Left renal cortex interstitium (tissue), 4 donors: ENCODE data around the gene STMND1. TPM values are rescaled to one million over a fixed set of nuclear protein-coding genes. Genes with fewer than 3 reads are reported as not detected.

Experiments used
- DNase-seq, 4 donors: peaks; one replicate each; pipeline ENCODE4 v3.0.0-alpha.2; 2013; ENCODE audit warnings: low read depth in 4 of 4, low spot score in 2 of 4, missing footprints in 1 of 4
- polyA plus RNA-seq, 4 donors: library from polyadenylated mRNA; unstranded; fragments of 120-200 nt; gene quantifications; one replicate each; pipeline ENCODE4 v1.2.1, GENCODE V29; 2013; ENCODE audit not compliant: insufficient read length in 4 of 4

STMND1 gene
- polyA plus RNA-seq, 4 donors = 0.16 to 0.71 (median 0.26) TPM

DNA sequence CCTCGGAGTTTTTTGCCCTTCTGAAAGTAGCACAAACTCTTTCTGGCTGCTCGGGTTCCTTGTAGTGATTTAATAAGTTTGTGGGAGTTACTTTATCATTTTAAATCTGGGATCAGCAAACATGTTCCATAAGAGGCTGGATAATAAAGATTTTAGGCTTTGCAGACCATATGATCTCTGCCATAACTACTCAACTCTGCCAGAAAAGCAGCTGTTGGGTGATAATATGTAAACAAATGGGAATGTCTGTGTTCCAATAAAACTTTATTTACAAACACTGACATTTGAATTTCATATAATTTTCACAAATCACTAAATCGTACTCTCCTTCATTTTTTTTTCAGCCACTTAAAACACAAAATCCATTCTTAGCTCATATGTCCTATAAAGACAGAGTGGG, 3.9 kb upstream of the STMND1 start:
- DNase-seq = no peak

GRCh38 chr6:17098538-17098937, 3.3 kb upstream of the STMND1 start:
- DNase-seq = no peak

GRCh38 chr6:17099401-17100059, 2.3 kb upstream of the STMND1 start:
- no peak for DNase-seq

DNA sequence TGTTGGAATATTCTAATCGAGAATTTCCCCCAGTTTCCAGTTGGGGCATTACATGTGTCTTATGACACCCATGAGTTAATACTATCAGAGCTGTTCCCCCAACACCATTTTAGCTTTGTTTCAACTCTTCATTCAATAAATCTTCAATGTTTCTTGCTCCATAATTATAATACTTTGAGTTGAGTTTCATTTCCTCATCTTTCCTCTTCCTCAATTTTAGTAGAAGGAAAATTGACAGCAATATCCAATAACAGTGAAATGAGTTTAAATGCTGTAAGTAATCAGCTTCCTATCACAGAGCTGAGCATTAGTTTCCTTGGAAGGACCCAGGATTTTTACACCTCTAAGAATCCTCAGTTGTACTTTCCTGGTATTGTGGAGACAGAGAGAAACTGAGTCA, 1.0 kb upstream of the STMND1 start:
- no peak for DNase-seq

DNA sequence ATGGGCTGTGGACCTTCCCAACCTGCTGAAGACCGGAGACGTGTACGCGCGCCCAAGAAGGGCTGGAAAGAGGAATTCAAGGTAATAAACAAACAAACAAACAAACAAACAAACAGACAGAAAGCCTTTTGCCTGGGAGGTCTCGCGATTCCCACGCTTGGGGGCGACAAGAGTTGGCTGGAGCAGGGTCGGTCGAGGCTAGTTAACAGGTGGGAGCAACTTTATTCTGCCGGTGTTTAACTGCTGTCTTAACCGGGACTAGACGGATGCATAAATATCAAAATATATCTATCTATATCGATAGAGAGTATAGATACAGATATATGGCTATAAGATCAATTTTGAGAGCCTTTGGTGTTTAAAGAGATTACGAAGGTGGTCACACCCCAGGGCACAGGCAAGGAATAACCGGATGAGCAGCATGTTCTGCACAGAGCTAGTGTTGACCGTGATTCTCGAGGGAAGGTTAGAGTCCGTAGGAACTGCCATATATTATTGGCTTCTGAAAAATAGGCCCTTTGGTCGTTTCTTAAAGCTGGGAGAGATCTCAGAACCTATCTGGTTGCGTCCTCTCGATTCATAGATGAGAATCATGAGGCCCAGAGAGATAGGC, 514 bp downstream of the STMND1 start:
- DNase-seq = no peak

DNA sequence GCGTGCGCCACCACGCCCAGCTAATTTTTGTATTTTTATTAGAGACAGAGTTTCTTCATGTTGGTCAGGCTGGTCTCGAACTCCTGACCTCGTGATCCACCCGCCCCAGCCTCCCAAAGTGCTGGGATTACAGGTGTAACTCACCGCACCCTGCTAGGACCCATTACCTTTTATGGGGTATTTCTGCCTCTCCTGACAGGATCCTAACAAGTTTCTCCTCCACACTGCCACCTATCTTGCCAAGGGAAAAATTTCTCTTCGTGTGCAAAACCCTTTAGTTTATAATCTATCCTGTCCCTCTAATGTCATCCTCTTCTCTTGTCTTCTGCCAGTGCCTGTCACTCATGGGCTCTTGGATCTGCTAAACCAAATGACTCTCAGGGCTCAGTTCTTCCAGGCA, 1.9 kb downstream of the STMND1 start:
- no peak for DNase-seq

GRCh38 chr6:17107863-17108262, 6.0 kb downstream of the STMND1 start:
- no peak for DNase-seq

DNA sequence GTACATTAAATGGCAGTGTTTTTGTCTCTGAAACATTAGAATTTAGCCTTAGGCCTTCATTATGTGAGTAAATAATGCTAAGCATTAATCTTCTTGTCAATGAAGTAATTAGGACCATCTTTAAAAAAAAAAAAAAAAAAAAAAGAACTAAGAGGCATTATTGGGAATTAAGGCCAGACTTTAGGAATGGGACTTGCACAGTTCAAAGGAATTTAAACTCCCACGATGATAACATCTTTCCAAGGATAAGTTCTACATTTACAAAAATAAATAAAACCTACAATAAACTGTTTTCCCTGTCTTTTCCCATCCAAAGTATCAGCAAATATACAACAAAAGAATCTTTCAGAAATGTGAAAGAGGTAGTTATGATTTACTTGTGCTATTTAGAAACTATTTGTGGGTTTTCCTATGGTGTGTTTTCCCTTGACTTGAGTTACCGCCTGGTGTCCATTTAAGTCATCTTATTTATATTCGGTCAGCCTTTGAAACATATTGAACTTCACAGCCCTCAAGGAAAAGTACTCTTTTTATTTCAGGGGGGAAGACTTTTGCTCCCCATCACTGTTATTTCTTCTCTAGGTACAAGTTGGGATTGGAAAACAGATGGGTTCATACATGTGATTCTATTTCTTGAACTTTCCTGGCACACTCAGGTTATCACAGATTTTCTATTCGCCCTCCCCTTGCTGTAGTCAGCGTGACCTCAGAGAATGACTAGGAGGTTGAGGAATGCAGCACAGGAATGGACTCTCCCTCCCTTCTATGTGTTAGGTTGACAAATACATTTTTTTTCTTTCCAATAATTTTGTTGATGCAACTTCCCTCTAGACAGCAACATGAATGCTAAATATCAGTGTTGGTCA, 13.6 kb downstream of the STMND1 start:
- no peak for DNase-seq

GRCh38 chr6:17116117-17116440, 14.2 kb downstream of the STMND1 start:
- no peak for DNase-seq

GRCh38 chr6:17120019-17120418, 18.2 kb downstream of the STMND1 start:
- DNase-seq = no peak

GRCh38 chr6:17125407-17125806, 23.6 kb downstream of the STMND1 start:
- no peak for DNase-seq

GRCh38 chr6:17130786-17131185, 28.9 kb downstream of the STMND1 start:
- DNase-seq = no peak

- DNase-seq = no peak
These were observed 31.1 kb downstream of the STMND1 start for GRCh38 chr6:17132967-17133366.

GRCh38 chr6:17138033-17138432, 36.2 kb downstream of the STMND1 start:
- DNase-seq = no peak

DNA sequence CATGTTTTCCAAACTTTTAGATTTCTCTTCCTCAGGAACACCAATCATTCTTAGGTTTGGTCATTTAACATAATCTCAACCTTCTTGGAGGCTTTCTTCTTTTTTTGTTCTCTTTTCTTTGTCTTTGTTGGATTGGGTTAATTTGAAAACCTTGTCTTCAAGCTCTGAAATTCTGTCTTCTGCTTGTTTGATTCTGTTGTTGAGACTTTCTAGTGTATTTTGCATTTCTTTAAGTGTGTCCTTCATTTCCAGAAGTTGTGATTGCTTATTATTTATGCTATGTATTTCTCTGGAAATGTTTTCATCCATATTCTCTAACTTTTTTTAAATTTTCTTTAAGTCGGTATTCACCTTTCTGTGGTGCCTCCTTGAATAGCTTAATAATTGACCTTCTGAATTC, 42.2 kb downstream of the STMND1 start:
- no peak for DNase-seq

GRCh38 chr6:17149571-17149970, 47.7 kb downstream of the STMND1 start:
- DNase-seq = no peak

- DNase-seq = no peak
These were observed 48.2 kb downstream of the STMND1 start for GRCh38 chr6:17150096-17150495.

- no peak for DNase-seq
These were observed 50.0 kb downstream of the STMND1 start for GRCh38 chr6:17151888-17152287.

GRCh38 chr6:17152703-17153102, 50.9 kb downstream of the STMND1 start:
- DNase-seq = no peak

- DNase-seq = peak; percentile 39 to 74 (median 62)
These were observed 54.5 kb downstream of the STMND1 start for GRCh38 chr6:17156112-17156921.

- no peak for DNase-seq
These were observed 55.1 kb downstream of the STMND1 start for GRCh38 chr6:17156966-17157365.
